22Rv1 (cell line): ENCODE measurements around the gene CFAP161.

Experiments
- ZFX ChIP-seq: fragments of 450-650 bp; IDR thresholded peaks from 2 replicates; pipeline ENCODE4 v1.6.1; 2017; ENCODE audit warnings: antibody characterized with exemption, borderline replicate concordance
- TF ChIP-seq, protein P1 (sequence below): fragments of 450-650 bp; IDR thresholded peaks from 2 replicates; pipeline ENCODE4 v1.5.1; 2017; ENCODE audit warnings: mild to moderate bottlenecking

DNA sequence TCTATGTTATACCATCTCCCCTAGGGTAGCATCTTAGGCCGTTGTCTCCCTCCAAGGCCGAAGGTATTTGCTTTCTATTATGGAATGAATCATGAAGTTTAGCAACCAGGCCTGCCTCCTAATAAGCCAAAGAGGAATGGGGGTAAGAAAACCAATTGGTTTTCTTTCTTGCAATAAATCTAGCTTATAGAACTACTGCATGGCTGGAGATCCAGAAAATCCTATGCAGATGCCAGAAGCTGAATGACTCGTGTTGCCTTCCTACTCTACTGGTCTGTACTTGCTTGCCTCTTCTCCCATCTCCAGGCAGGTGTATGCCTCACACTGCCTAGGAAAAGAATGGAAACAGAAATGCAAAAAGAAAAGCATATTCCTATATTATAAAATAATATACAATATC is 31.5 kb downstream of the CFAP161 start:
- TF ChIP-seq, protein P1, sequence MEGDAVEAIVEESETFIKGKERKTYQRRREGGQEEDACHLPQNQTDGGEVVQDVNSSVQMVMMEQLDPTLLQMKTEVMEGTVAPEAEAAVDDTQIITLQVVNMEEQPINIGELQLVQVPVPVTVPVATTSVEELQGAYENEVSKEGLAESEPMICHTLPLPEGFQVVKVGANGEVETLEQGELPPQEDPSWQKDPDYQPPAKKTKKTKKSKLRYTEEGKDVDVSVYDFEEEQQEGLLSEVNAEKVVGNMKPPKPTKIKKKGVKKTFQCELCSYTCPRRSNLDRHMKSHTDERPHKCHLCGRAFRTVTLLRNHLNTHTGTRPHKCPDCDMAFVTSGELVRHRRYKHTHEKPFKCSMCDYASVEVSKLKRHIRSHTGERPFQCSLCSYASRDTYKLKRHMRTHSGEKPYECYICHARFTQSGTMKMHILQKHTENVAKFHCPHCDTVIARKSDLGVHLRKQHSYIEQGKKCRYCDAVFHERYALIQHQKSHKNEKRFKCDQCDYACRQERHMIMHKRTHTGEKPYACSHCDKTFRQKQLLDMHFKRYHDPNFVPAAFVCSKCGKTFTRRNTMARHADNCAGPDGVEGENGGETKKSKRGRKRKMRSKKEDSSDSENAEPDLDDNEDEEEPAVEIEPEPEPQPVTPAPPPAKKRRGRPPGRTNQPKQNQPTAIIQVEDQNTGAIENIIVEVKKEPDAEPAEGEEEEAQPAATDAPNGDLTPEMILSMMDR: no peak
- TF ChIP-seq ZFX: no peak
